AG04450 (cell line): ENCODE results near the gene SUMO3. TPM values are rescaled to one million over a fixed set of nuclear protein-coding genes. Genes with fewer than 3 reads are reported as not detected.

Experiments used
- CTCF ChIA-PET: fragments of 300-600, 350-600 bp; formaldehyde crosslinking; extraction: SDS; loops from one replicate; lab custom pipeline; 2022; ENCODE audit warnings: antibody characterized with exemption, inconsistent platforms; lab: Charles Lee
- POLR2A ChIA-PET: fragments of 350-600 bp; formaldehyde crosslinking; extraction: SDS; loops from one replicate; lab custom pipeline; 2021; ENCODE audit warnings: antibody characterized with exemption, inconsistent platforms; lab: Yijun Ruan, JAX
- DNase-seq: peaks from one replicate; pipeline ENCODE4 v3.0.0-alpha.2; 2011; ENCODE audit warnings: low read depth, low spot score
- H3K27ac ChIP-seq: one replicate; pipeline ENCODE4 v1.5.1; 2012; ENCODE audit warnings: low read depth, low read length, control low read depth
- H3K27me3 ChIP-seq: one replicate; pipeline ENCODE4 v1.6.0; 2012; ENCODE audit warnings: low read length; ENCODE audit not compliant: control insufficient read depth, insufficient read depth
- H3K4me3 ChIP-seq: 2 replicates; pipeline ENCODE4 v1.5.1; 2011; ENCODE audit warnings: mild to moderate bottlenecking, low read depth, low read length, control low read depth
- H3K9me3 ChIP-seq: 2 replicates; pipeline ENCODE4 v1.5.1; 2012; ENCODE audit warnings: low read length; ENCODE audit not compliant: control insufficient read depth, insufficient read depth
- polyA plus RNA-seq: library from polyadenylated mRNA; depleted of rRNA; stranded (reverse); fragments of >200 nt; gene quantifications from 2 replicates; pipeline ENCODE4 v1.2.3, GENCODE V29; 2011
- TF ChIP-seq, protein P1 (sequence below): IDR thresholded peaks from 2 replicates; pipeline ENCODE4 v1.5.1; 2011; ENCODE audit warnings: low read depth, low read length, control low read depth, inconsistent platforms

SUMO3 gene
- polyA plus RNA-seq, 1 experiment = 134 TPM

DNA sequence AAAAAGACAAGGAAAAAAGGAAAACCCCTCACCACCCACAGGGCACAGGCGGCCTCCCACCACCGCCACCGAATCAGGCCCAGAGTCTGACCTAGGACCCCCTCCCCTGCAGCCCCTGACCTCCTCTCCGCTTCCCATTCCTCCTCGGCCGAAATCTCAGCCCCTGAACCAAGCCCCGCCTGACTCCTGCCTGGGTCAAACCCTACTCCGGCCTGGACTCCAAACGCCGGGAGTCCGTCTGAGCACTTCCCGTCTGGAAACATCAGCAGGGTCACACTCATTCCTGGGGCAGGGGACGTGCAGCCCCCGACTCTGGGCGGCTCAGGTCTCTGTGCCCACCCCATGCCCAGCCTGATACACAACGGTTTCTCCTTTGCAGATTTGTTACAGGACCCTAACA is 26.4 kb upstream of the SUMO3 start:
- no peaks in the 10 kb centered on the region; the same call in 1 of the 2 replicates for H3K9me3 ChIP-seq
- POLR2A ChIA-PET = no interaction called here
- CTCF ChIA-PET = no interaction called here
- H3K27ac ChIP-seq = no peak overlapping the region
- no peak overlapping the region for H3K4me3 ChIP-seq
- DNase-seq = no peak
- peaks cover 28% of the 10 kb centered on the region for H3K27me3 ChIP-seq
- TF ChIP-seq, protein P1, sequence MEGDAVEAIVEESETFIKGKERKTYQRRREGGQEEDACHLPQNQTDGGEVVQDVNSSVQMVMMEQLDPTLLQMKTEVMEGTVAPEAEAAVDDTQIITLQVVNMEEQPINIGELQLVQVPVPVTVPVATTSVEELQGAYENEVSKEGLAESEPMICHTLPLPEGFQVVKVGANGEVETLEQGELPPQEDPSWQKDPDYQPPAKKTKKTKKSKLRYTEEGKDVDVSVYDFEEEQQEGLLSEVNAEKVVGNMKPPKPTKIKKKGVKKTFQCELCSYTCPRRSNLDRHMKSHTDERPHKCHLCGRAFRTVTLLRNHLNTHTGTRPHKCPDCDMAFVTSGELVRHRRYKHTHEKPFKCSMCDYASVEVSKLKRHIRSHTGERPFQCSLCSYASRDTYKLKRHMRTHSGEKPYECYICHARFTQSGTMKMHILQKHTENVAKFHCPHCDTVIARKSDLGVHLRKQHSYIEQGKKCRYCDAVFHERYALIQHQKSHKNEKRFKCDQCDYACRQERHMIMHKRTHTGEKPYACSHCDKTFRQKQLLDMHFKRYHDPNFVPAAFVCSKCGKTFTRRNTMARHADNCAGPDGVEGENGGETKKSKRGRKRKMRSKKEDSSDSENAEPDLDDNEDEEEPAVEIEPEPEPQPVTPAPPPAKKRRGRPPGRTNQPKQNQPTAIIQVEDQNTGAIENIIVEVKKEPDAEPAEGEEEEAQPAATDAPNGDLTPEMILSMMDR = no peak

DNA sequence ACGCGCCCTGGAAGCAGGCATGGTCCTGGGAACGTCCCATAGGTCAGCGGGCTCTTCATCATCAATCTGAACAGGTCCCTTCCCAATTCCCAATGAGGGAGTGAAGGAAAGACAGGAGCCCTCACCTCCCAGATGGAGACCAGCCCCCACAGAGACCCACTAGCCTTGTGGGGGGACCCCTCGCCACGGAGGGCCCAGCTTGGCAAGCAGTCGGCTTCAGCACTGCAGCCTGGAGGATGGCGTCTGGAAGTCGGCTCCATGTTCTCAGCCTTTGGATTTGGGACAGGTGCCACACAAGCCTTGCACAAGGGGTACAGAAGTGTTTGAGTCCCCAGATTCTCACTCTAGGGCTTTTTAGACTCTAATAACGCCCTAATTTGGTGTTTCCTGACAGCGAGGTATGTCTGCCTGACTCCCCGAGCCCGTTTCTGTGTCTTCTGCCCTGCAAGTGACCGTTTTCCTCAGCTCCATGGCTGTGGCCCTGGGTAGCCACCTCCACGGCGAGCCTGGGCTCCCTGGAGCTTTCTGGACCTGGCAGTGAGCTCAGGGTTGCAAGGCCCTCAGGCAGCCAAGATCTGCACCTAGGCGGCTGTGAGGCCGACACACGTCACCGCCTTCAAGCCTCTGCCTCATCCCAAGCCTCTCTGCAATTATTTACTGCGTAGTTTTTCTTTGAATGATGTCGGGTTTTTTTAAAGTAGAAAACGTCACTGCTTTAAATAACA is 25.0 kb upstream of the SUMO3 start:
- POLR2A ChIA-PET = no interaction called here
- no peaks in the 10 kb centered on the region; the same call in 1 of the 2 replicates for H3K9me3 ChIP-seq
- no peak overlapping the region for H3K27ac ChIP-seq
- H3K4me3 ChIP-seq = no peak overlapping the region
- H3K27me3 ChIP-seq = peaks cover 28% of the 10 kb centered on the region
- no peak for DNase-seq
- TF ChIP-seq, protein P1 = no peak
- CTCF ChIA-PET = no interaction called here

DNA sequence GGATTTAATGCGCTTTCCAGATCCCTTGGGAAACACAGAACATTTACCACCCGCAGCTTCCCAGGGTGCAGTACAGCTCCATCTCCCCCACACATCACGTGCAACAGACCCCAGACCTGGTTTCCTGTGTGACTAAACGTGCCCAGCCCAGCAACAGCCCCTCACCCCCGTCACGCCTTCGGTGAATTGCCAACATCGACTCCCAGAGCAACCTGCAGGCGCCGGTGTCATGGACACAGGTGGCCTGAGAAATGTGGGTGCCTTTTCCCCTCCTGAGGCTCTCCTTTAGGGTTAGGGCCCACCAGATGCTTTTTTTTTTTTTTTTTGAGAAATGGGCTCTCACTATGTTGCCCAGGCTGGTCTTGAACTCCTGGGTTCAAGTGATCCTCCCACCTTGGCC is 24.2 kb upstream of the SUMO3 start:
- ChIA-PET POLR2A (no interaction called here), CTCF (no interaction called here)
- DNase-seq = no peak
- TF ChIP-seq, protein P1 = no peak
- no peak overlapping the region for H3K27ac ChIP-seq
- H3K4me3 ChIP-seq = no peak overlapping the region
- H3K27me3 ChIP-seq = peaks cover 28% of the 10 kb centered on the region
- H3K9me3 ChIP-seq = no peaks in the 10 kb centered on the region; the same call in 1 of the 2 replicates

DNA sequence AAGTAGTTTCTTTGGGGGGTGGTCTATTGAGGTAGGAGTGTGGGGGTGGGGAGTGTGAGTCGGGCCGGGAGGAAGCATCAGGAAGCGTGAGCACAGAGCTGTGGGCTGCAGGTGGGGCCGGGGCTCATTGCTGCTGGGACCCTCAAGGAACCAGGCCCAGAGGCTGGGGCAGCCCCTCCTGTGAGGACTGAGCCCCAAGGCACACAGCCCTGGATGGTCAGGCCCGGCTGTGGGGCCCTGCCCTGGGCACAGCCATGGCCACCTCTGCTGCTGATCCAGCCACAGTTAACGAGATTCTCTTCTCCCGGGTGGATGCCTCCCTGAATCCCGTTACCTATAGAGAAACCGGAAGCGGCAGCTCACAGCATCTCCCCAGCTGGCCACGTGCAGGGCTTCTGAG is 22.9 kb upstream of the SUMO3 start:
- DNase-seq = no peak
- Histone ChIP-seq H3K4me3 (no peak overlapping the region), H3K27me3 (peaks cover 28% of the 10 kb centered on the region), H3K9me3 (no peaks in the 10 kb centered on the region; the same call in 1 of the 2 replicates), H3K27ac (no peak overlapping the region)
- ChIA-PET CTCF (no interaction called here), POLR2A (no interaction called here)
- TF ChIP-seq, protein P1 = no peak

DNA sequence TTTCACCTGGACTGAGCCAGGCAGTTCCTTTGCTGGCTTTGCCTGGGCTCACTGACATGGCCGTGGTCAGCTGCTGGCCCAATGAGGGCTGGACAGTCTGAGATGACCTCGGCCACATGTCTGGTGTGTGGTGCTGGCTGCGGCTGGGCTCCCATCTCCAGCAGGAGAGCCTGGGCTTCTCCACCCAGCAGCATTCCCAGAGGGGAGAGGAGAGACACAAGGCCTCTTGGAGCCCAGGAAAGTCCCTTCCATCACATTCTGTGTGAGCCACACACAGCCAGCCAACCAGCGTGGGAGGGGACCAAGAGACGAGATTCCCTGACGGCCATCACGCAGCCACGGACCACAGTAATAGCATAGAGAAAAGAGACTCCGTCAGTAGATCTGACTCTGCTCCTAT is 21.1 kb upstream of the SUMO3 start:
- Histone ChIP-seq H3K4me3 (no peak overlapping the region), H3K27ac (no peak overlapping the region), H3K27me3 (peaks cover 29% of the 10 kb centered on the region), H3K9me3 (no peaks in the 10 kb centered on the region; the same call in 1 of the 2 replicates)
- TF ChIP-seq, protein P1 = no peak
- ChIA-PET POLR2A (no interaction called here), CTCF (no interaction called here)
- no peak for DNase-seq
